Iris pigment epithelial cell (primary cell): ENCODE data around the gene APH1B.

Experiments used
- DNase-seq: peaks from one replicate; pipeline ENCODE4 v3.0.0-alpha.2; 2011; ENCODE audit warnings: low read depth

Gene APH1B

GRCh38 chr15:63353261-63353660, 75.9 kb downstream of the APH1B start:
- no peak for DNase-seq

DNA sequence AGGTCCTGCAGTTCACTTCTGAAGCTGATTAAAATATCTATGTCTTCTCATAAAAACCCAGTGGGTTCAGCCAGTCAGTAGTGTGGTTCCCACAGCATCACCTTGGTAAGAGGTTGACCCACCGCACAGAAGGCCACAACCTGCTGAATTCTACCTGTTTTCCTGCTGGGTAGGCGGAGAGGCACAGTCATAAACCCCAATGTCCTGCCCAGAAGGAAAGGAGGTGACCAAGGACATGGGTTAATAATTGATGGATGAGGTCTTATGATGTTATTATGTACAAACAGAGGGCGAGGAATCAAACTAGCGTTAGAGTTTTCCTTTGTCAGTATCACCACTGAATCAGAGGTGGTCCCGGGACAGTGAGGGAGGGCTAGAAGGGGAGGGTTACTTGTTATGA, 76.5 kb downstream of the APH1B start:
- DNase-seq: no peak

DNA sequence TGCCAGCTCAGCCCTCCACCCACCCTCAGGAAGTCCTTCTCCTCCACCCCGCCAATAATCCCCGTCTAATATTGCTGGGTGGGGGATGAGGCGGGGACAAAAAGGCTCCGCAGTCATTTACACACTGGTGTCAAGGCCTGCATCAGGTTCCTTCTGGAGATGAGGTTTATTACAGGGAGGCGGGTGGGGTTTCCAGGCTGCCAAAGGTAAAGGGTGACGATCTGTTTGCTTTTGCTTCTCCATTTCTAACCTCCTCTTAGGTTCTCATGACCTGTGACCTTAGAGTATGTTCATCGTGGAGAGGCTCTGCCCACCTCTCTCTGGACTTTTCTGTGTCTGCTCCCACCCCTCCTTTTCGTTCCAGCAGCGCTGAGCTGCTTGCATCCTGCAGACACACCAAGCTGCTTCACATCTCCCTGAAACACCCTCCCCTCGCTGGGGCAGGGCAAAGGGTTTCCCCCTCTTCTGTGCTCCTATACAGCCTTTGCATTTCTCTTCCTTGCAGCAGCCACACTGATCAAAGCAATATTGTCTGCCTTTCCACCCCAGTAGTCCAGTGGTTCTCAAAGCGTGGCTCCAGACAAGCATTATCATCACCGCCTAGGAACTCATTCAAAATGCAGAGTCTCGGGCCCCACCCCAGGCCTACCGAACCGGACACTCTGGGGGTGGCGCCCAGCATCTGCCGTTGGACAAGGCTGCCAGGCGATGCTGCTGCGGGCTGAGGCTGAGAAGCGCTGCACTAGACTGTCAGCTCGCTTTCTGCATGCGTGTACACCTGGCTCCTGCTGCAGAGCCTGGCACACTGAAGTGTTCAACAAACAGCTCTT, 77.6 kb downstream of the APH1B start:
- no peak for DNase-seq

DNA sequence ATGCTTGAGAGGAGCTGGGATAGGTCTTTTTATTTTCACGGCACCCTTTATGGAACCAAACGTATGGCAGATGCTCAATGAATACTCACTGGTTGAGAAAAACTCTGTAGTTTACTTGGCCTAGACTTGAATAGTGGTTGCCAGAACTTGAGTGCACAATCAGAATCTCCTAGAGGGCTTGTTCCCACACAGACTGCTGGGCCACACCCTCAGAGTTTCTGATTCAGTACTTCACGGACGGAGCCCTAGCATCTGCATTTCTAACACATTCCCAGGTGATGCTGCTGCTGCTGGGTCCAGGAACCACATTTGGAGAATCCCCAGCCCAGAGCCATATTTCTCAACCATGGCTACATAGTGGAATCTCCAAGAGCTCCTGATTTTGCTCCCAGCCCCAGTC, 79.7 kb downstream of the APH1B start:
- no peak for DNase-seq

- DNase-seq: no peak
Measured at GRCh38 chr15:63357731-63358130, 80.3 kb downstream of the APH1B start.

DNA sequence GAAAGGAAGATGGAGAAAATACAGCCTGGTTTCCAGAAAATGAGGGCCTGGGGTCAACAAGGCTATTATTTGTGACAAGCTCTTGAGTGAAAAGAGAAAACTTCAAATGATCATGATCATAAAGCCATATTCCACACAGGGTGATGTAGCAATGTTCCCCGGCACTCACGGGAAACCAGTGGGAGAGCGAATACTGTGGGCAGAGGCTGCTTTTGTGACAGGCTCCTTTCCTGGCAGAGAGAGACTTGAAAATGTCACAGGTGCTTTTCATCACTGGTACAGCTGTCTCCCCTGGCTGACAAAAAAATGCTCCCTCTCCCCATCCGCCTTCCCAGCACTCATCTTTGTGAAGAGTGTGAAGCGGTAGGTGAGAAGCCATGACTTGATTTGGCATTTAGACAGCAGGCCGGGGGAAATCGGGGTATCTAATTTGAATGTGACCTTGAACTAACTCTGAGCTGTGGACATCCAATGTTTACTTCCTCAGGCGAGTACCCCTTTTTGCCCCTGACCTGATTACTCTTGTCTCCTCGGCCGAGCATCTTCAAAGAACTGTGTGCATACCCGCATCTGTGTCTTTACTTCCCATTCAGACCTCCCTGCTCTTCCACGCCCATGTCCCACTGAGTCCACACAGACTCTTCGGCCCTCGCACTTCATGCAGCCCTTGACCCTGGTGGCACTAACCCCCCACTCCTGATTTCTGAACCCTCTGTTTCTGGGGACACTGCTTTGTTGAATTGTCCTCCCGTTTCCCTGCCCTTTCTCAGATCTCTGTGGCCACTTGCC, 81.0 kb downstream of the APH1B start:
- no peak for DNase-seq
